Ascending aorta (tissue), 2 donors: ENCODE data around the gene RMRP. TPM values are rescaled to one million over a fixed set of nuclear protein-coding genes. Genes with fewer than 3 reads are reported as not detected.

Experiments
- DNase-seq, 2 donors: peaks; one replicate each; pipeline ENCODE4 v3.0.0-alpha.2; 2019; ENCODE audit warnings: low spot score in 2 of 2
- H3K27ac ChIP-seq, 2 donors: fragments of 200-600 bp; sonication (generic); one replicate each; pipeline ENCODE4 v1.5.1; 2016 to 2017; ENCODE audit warnings: mild to moderate bottlenecking in 1 of 2
- H3K27me3 ChIP-seq: fragments of 200-600 bp; sonication (generic); one replicate; pipeline ENCODE4 v1.5.1; 2017
- H3K36me3 ChIP-seq, 2 donors: fragments of 200-600 bp; sonication (generic); one replicate each; pipeline ENCODE4 v1.5.1; 2016
- H3K4me1 ChIP-seq, 2 donors: fragments of 200-600 bp; sonication (generic); one replicate each; pipeline ENCODE4 v1.5.1; 2016 to 2017; ENCODE audit warnings: mild to moderate bottlenecking in 1 of 2
- H3K4me3 ChIP-seq, 2 donors: fragments of 200-600 bp; sonication (generic); one replicate each; pipeline ENCODE4 v1.5.1; 2016 to 2017; ENCODE audit warnings: mild to moderate bottlenecking in 1 of 2
- H3K9me3 ChIP-seq, 2 donors: fragments of 200-600 bp; sonication (generic); one replicate each; pipeline ENCODE4 v1.5.1; 2016
- intact Hi-C: fragments of 100-400 bp; cut with DNase I; formaldehyde crosslinking; loops from one replicate; pipeline ENCODE4 v1.15.1; 2023
- total RNA-seq: library from RNA; depleted of rRNA; stranded (reverse); fragments of >200 nt; gene quantifications from one replicate; pipeline ENCODE4 v1.1.0, GENCODE V29; 2016
- TF ChIP-seq, protein P1 (sequence below), 3 experiments: fragments of 200-600 bp in 2 of 3; fragments of 450-650 bp in 1 of 3; sonication (generic) in 2 of 3; IDR thresholded peaks; one replicate each; pipeline ENCODE4 v1.5.1; 2016 to 2019; ENCODE audit warnings: antibody characterized with exemption in 3 of 3, mild to moderate bottlenecking in 1 of 3, moderate library complexity in 1 of 3

The RMRP gene
- total RNA-seq, 1 donor from 2014 or later: 17,070 TPM

GRCh38 chr9:35628389-35628991 is 29.3 kb downstream of the RMRP start:
- H3K9me3 ChIP-seq: no peaks in the 10 kb centered on the region
- TF ChIP-seq, protein P1, sequence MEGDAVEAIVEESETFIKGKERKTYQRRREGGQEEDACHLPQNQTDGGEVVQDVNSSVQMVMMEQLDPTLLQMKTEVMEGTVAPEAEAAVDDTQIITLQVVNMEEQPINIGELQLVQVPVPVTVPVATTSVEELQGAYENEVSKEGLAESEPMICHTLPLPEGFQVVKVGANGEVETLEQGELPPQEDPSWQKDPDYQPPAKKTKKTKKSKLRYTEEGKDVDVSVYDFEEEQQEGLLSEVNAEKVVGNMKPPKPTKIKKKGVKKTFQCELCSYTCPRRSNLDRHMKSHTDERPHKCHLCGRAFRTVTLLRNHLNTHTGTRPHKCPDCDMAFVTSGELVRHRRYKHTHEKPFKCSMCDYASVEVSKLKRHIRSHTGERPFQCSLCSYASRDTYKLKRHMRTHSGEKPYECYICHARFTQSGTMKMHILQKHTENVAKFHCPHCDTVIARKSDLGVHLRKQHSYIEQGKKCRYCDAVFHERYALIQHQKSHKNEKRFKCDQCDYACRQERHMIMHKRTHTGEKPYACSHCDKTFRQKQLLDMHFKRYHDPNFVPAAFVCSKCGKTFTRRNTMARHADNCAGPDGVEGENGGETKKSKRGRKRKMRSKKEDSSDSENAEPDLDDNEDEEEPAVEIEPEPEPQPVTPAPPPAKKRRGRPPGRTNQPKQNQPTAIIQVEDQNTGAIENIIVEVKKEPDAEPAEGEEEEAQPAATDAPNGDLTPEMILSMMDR (IDR thresholded peaks at IDR 0.05): no peak
- intact Hi-C loops: no loop called here

DNA sequence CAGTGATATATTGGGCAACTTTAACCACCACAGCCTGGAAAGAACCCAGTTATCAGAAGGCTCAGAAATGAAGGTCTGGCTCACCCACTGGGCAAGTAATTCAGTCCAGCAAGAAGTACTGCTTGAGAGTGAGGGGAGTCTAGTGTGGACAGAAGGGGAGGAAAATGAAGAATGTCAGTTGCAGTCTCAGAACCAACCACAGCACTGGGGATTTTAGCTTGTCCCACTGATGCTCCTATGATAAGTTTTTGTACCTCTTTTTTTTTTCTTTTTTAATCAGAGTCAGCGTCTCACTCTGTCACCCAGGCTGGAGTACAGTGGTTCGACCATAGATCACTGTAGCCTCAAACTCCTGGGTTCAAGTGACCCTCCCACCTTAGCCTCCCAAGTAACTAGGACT is 30.2 kb downstream of the RMRP start:
- Histone ChIP-seq H3K27me3 (no peaks in the 10 kb centered on the region), H3K27ac (no peak overlapping the region), H3K36me3 (no peaks in the 10 kb centered on the region), H3K9me3 (no peaks in the 10 kb centered on the region), H3K4me3 (no peak overlapping the region), H3K4me1 (no peaks in the 10 kb centered on the region)
- intact Hi-C loops: no loop called here
- no peak for DNase-seq
- TF ChIP-seq, protein P1 (IDR thresholded peaks at IDR 0.05): no peak

More at GRCh38 chr9:35628389-35628991, 29.3 kb downstream of the RMRP start:
- H3K27me3 ChIP-seq: no peaks in the 10 kb centered on the region
- no peaks in the 10 kb centered on the region for H3K4me1 ChIP-seq
- no peak for DNase-seq
- no peak overlapping the region for H3K27ac ChIP-seq
- H3K4me3 ChIP-seq: no peak overlapping the region
- H3K36me3 ChIP-seq: no peaks in the 10 kb centered on the region

- no peaks in the 10 kb centered on the region for H3K27me3 ChIP-seq
- intact Hi-C loops: no loop called here
- H3K4me1 ChIP-seq: no peaks in the 10 kb centered on the region
- H3K4me3 ChIP-seq: no peak overlapping the region
- H3K36me3 ChIP-seq: no peaks in the 10 kb centered on the region
- TF ChIP-seq, protein P1 (IDR thresholded peaks at IDR 0.05): no peak
- no peak overlapping the region for H3K27ac ChIP-seq
- no peak for DNase-seq
- H3K9me3 ChIP-seq: no peaks in the 10 kb centered on the region
Observed at GRCh38 chr9:35619800-35620158, 38.0 kb downstream of the RMRP start.

DNA sequence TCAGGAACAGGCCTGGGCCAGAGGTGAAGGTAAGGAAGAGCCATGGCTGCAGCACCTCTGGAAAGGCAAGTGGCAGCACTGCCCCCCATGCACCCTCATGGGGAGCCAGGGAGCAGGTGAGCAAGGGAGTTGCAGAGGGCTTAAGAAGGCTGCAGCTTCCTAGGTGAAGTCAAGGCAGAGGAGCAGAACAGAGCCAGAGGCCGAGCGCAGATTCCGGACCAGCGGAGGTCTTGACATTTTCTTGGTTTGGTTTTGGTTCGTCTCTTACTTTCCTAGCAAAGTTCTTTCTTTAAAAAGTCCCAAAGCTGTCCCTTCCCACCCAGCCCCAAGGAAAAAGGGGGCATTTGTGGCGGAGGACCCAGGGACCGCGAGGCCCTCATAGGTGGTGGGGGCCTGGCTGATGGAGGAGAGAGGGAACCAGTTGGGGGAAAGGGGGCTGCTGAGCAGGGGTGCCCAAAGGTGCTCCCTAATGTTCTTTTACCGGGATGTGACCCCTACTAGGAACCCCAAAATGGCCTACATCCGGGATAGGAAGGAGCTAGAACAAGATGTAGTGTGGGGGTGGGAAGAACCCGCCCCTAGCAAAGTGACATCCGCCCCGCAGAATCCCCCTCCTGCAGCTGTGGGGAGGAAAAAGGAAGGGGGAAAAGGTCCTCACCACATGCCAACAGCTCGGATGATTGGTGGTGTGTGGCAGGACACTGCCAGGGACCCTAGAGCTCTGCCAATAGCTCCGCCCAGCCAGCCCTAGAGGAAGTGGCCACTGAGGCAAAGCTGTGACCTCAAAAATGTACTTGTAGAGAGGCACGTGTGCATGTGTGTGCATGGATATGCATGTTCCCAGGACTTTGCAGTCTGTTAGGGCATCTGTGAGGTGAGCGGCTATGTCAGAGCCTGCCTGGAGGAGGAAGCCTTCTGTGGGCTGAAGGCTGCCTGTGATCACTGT is 38.7 kb downstream of the RMRP start:
- Histone ChIP-seq H3K4me3 (no peak overlapping the region), H3K9me3 (no peaks in the 10 kb centered on the region), H3K36me3 (no peaks in the 10 kb centered on the region), H3K27me3 (no peaks in the 10 kb centered on the region), H3K4me1 (no peaks in the 10 kb centered on the region), H3K27ac (peak overlapping the region in 1 of 2 donors; percentile 42)
- TF ChIP-seq, protein P1 (IDR thresholded peaks at IDR 0.05): no peak
- peak; percentile 63 to 84 for DNase-seq
- intact Hi-C loops: no loop called here

DNA sequence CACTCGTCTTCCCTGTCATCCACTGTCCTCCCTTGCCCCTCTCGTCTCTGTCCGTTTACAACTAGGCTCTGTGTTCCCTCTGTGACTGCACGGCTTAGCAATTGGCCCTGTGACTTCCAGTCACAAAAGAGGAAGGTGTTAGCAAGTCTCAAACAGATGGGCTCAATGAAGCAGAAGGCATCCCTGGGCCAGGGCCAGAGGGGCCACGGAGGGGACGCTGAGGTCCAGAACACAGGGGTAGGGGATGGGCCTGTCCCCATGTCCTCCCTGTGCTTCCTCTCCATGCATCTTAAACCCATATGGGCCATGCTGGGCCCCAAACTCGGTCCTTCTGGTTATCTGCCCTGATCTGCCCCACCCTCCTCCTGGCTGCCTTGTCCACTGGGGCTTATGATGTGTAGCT is 39.5 kb downstream of the RMRP start, which contains the start of gene CD72:
CD72 (minus strand) TSS at position 89 of the 403 bp plus-strand sequence. CDS start 110 bp downstream, outside the sequence.
- peak in 1 of 2 donors; percentile 64 for DNase-seq
- peak within 1 kb of the TSS in 1 of 2 donors; percentile 42 for H3K27ac ChIP-seq
- intact Hi-C loops: no loop called here

More for the DNA sequence above, 39.5 kb downstream of the RMRP start, which contains the start of gene CD72:
- Histone ChIP-seq H3K36me3 (no peaks in the 10 kb centered on the region), H3K9me3 (no peaks in the 10 kb centered on the region), H3K27me3 (no peaks in the 10 kb centered on the region), H3K4me1 (no peaks in the 10 kb centered on the region), H3K4me3 (peak within 1 kb of the TSS; percentile 43 to 65)
- TF ChIP-seq, protein P1 (IDR thresholded peaks at IDR 0.05): no peak
